GM12864 (cell line): ENCODE results near the gene MGAT5.

Source experiments
- DNase-seq: peaks from one replicate; pipeline ENCODE4 v3.0.0-alpha.2; 2011; ENCODE audit warnings: low read depth
- H3K4me3 ChIP-seq: 2 replicates; pipeline ENCODE4 v1.5.1; 2011; ENCODE audit warnings: mild to moderate bottlenecking, low read depth, low read length, control low read depth
- CTCF ChIP-seq: IDR thresholded peaks from 2 replicates; pipeline ENCODE4 v1.5.1; 2011; ENCODE audit warnings: low read depth, mild to moderate bottlenecking, moderate library complexity, low read length, control low read depth, inconsistent platforms; ENCODE audit errors: missing control alignments

MGAT5 gene

GRCh38 chr2:134369220-134369902 is 115.5 kb downstream of the MGAT5 start:
- DNase-seq, result no peak
- TF ChIP-seq CTCF, result no peak
- H3K4me3 ChIP-seq, result no peak overlapping the region

GRCh38 chr2:134370655-134371445 is 117.0 kb downstream of the MGAT5 start:
- H3K4me3 ChIP-seq, result no peak overlapping the region
- TF ChIP-seq CTCF, result no peak
- no peak for DNase-seq

- TF ChIP-seq CTCF, result no peak
- DNase-seq, result no peak
- H3K4me3 ChIP-seq, result no peak overlapping the region
Measured at GRCh38 chr2:134372141-134372540, 118.3 kb downstream of the MGAT5 start.

- no peak for TF ChIP-seq CTCF
- H3K4me3 ChIP-seq, result no peak overlapping the region
- no peak for DNase-seq
Measured at GRCh38 chr2:134372611-134373131, 118.8 kb downstream of the MGAT5 start.

GRCh38 chr2:134375935-134376334 is 122.1 kb downstream of the MGAT5 start:
- TF ChIP-seq CTCF, result no peak
- H3K4me3 ChIP-seq, result no peak overlapping the region
- DNase-seq, result no peak

GRCh38 chr2:134377730-134378129 is 123.9 kb downstream of the MGAT5 start:
- no peak for DNase-seq
- H3K4me3 ChIP-seq, result no peak overlapping the region
- no peak for TF ChIP-seq CTCF
